Osteoblast (primary cell): ENCODE results near the gene EXOC2. TPM values are rescaled to one million over a fixed set of nuclear protein-coding genes. Genes with fewer than 3 reads are reported as not detected.

Experiments
- DNase-seq: peaks from one replicate; pipeline ENCODE4 v3.0.0; 2011; ENCODE audit warnings: low spot score, mixed read lengths; ENCODE audit not compliant: insufficient read length; ENCODE audit errors: missing footprints
- H2AFZ ChIP-seq: 2 replicates; pipeline ENCODE4 v1.6.0; 2011; ENCODE audit warnings: mild to moderate bottlenecking, low read length
- H3K27ac ChIP-seq: 2 replicates; pipeline ENCODE4 v1.5.1; 2011; ENCODE audit warnings: mild to moderate bottlenecking, low read depth, low read length, moderate library complexity
- H3K27me3 ChIP-seq: 2 replicates; pipeline ENCODE4 v1.6.0; 2012; ENCODE audit warnings: mild to moderate bottlenecking, control low read depth, inconsistent platforms, low read length, moderate library complexity; ENCODE audit not compliant: insufficient read depth
- H3K36me3 ChIP-seq: 2 replicates; pipeline ENCODE4 v1.5.1; 2011; ENCODE audit warnings: mild to moderate bottlenecking, low read length, control low read depth, moderate library complexity; ENCODE audit not compliant: insufficient read depth
- H3K4me1 ChIP-seq: 2 replicates; pipeline ENCODE4 v1.5.1; 2011; ENCODE audit warnings: mild to moderate bottlenecking, low read length, control low read depth, moderate library complexity; ENCODE audit not compliant: insufficient read depth
- H3K4me2 ChIP-seq: 2 replicates; pipeline ENCODE4 v1.6.0; 2011; ENCODE audit warnings: mild to moderate bottlenecking, low read length; ENCODE audit not compliant: insufficient read depth
- H3K4me3 ChIP-seq: fragments of 200-600 bp; sonication (generic); 3 replicates; pipeline ENCODE4 v1.5.1; 2012; ENCODE audit warnings: mild to moderate bottlenecking, low read length, inconsistent platforms; ENCODE audit not compliant: insufficient read depth
- H3K79me2 ChIP-seq: 2 replicates; pipeline ENCODE4 v1.6.0; 2012; ENCODE audit warnings: mild to moderate bottlenecking, low read length, control low read depth, inconsistent platforms; ENCODE audit not compliant: insufficient read depth
- H3K9me3 ChIP-seq: 2 replicates; pipeline ENCODE4 v1.5.1; 2011; ENCODE audit warnings: low read depth, low read length, control low read depth
- H4K20me1 ChIP-seq: 2 replicates; pipeline ENCODE4 v1.6.0; 2012; ENCODE audit warnings: mild to moderate bottlenecking, low read length, control low read depth; ENCODE audit not compliant: insufficient read depth
- total RNA-seq: library from RNA; depleted of rRNA; stranded (reverse); fragments of >200 nt; gene quantifications from 2 replicates; pipeline ENCODE4 v1.2.3, GENCODE V29; 2012
- TF ChIP-seq, protein P1 (sequence below): IDR thresholded peaks from 2 replicates; pipeline ENCODE4 v1.5.1; 2011; ENCODE audit warnings: mild to moderate bottlenecking, low read depth, low read length, moderate library complexity; ENCODE audit errors: extremely low read depth

EXOC2 gene
- total RNA-seq, 1 donor = 19.5 TPM

DNA sequence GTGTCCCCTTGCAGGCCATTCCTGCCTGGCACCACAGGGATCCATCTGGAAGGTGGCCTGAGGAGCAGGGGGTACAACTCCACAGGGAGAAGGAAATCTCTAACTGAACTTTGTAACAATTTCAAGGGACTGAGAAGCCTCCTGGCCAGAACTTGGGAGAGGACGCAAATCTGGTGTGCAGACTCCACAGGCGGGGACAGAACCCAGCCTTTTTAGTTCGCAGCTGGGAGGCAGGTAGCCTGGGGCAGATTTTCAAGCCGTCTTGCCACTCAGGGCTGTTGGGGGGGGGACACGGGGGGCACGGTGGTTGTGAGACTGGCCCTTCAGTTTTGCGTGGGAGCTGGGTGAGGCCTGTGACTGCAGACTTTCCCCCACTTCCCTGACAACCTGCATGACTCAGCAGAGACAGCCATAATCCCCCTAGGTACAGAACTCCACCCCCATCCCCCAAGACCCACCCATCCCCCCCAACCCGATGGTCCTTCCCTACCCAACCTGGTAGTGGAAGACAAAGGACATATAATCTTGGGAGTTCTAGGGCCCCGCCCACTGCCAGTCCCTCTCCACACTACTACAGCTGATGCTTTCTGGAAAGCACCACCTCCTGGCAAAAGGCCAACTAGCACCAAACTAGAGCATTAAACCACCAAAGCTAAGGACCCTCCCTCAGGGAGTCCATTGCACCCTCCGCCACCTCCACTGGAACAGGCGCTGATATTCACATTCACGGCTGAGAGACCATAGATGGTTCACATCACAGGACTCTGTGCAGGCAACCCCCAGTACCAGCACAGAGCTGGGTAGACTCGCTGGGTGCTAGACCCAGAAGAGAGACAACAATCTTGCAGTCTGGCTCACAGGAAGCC, 33.0 kb downstream of the EXOC2 start:
- H4K20me1 ChIP-seq = peaks cover 4% of the 10 kb centered on the region
- H3K79me2 ChIP-seq = peaks cover 70% of the 10 kb centered on the region
- H3K36me3 ChIP-seq = no peaks in the 10 kb centered on the region
- H3K27ac ChIP-seq = no peak overlapping the region
- no peak overlapping the region for H3K4me3 ChIP-seq
- H3K4me2 ChIP-seq = no peak overlapping the region
- no peaks in the 10 kb centered on the region for H3K9me3 ChIP-seq
- no peaks in the 10 kb centered on the region for H3K27me3 ChIP-seq
- no peak overlapping the region for H2AFZ ChIP-seq
- H3K4me1 ChIP-seq = peaks cover 9% of the 10 kb centered on the region
- DNase-seq = no peak
- TF ChIP-seq, protein P1, sequence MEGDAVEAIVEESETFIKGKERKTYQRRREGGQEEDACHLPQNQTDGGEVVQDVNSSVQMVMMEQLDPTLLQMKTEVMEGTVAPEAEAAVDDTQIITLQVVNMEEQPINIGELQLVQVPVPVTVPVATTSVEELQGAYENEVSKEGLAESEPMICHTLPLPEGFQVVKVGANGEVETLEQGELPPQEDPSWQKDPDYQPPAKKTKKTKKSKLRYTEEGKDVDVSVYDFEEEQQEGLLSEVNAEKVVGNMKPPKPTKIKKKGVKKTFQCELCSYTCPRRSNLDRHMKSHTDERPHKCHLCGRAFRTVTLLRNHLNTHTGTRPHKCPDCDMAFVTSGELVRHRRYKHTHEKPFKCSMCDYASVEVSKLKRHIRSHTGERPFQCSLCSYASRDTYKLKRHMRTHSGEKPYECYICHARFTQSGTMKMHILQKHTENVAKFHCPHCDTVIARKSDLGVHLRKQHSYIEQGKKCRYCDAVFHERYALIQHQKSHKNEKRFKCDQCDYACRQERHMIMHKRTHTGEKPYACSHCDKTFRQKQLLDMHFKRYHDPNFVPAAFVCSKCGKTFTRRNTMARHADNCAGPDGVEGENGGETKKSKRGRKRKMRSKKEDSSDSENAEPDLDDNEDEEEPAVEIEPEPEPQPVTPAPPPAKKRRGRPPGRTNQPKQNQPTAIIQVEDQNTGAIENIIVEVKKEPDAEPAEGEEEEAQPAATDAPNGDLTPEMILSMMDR = no peak

GRCh38 chr6:658244-658643, 34.7 kb downstream of the EXOC2 start:
- Histone ChIP-seq H3K4me1 (peaks cover 9% of the 10 kb centered on the region), H3K27me3 (no peaks in the 10 kb centered on the region), H3K4me3 (no peak overlapping the region), H3K4me2 (peak overlapping the region; percentile 63), H4K20me1 (peaks cover 8% of the 10 kb centered on the region), H3K79me2 (peaks cover 65% of the 10 kb centered on the region), H3K9me3 (no peaks in the 10 kb centered on the region), H2AFZ (no peak overlapping the region), H3K27ac (peak overlapping the region; percentile 95), H3K36me3 (no peaks in the 10 kb centered on the region)
- DNase-seq = peak; percentile 87
- TF ChIP-seq, protein P1 = no peak

DNA sequence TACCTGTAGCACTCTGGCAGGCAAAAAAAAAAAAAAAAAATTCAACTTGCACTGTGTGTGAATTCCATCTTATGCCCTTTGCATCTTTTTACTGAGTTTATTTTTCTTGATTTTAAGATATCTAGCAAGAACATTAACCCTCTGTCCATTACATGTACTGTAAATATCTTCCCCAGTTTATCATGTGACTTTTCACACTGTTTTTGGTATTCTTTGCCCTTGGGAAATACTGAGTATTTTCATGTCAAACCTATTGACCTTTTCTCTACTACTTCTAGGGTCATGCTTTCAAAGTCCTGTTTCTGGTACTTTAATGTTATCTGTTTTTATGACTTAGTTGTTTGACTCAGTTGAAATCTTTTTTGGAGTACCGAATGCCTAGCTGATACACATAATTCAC, 35.2 kb downstream of the EXOC2 start:
- Histone ChIP-seq H2AFZ (no peak overlapping the region), H3K4me3 (peak overlapping the region; percentile 10), H3K4me2 (peak overlapping the region; percentile 63), H3K27me3 (no peaks in the 10 kb centered on the region), H3K36me3 (no peaks in the 10 kb centered on the region), H3K9me3 (no peaks in the 10 kb centered on the region), H3K79me2 (peaks cover 60% of the 10 kb centered on the region), H4K20me1 (peaks cover 8% of the 10 kb centered on the region), H3K27ac (peak overlapping the region; percentile 95), H3K4me1 (peaks cover 9% of the 10 kb centered on the region)
- DNase-seq = peak; percentile 43
- TF ChIP-seq, protein P1 = no peak

DNA sequence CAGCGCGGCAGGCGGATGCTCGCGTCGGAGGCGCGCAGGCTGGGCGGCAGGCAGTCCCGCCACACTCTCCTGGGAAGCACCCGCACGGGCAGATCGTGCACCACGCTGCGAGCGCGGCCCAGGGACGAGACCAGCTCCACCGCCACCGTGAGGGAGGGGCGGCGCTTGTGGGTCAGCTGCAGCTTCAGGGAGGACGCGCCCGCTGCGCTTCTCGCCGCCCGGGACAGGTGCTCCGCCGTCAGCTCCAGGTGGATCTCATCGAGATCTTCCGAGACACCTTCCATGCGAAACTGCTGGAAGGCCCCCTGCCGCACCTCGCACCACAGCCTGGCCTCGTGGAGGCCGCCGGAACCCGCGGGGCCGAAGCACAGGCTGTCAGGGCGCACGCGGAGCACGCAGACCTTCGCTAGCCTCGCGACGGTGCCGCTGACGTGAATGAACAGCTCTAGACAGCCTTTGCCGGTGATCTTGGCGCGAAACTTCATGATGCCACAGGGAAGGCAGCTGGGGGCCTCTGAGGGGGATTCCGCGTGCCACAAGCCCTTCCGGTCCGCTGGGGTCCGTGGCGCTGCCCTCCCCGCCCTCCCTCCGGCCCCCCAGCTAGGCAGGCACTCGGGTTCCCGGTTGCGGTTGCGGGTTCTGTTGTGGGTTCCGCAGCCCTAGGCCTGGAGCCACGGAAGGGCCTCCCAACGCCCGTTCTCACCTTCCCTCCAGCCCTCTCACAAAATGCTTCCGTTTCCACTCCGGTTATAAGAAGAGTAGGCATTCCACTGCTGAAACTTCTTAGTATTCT, 36.3 kb downstream of the EXOC2 start, which contains the start of gene HUS1B:
TSS of gene HUS1B (minus strand) at position 641 of the 793 bp plus-strand sequence. CDS start at position 485, 156 bp downstream.
- Histone ChIP-seq H3K4me2 (peak within 1 kb of the TSS; percentile 63), H3K36me3 (no peaks in the 10 kb centered on the region), H3K4me1 (peaks cover 9% of the 10 kb centered on the region), H3K9me3 (no peaks in the 10 kb centered on the region), H4K20me1 (peaks cover 8% of the 10 kb centered on the region), H3K4me3 (peak within 1 kb of the TSS; percentile 10), H3K27me3 (no peaks in the 10 kb centered on the region), H2AFZ (no peak within 1 kb of the TSS), H3K27ac (peak within 1 kb of the TSS; percentile 95), H3K79me2 (peaks cover 53% of the 10 kb centered on the region)
- no peak for DNase-seq
- TF ChIP-seq, protein P1 = no peak
